ENCODE measurements around the gene ITGB8. TPM values are rescaled to one million over a fixed set of nuclear protein-coding genes. Genes with fewer than 3 reads are reported as not detected.

The ITGB8 gene
- total RNA-seq, 1 experiment from 2014 or later: 2.4 TPM

DNA sequence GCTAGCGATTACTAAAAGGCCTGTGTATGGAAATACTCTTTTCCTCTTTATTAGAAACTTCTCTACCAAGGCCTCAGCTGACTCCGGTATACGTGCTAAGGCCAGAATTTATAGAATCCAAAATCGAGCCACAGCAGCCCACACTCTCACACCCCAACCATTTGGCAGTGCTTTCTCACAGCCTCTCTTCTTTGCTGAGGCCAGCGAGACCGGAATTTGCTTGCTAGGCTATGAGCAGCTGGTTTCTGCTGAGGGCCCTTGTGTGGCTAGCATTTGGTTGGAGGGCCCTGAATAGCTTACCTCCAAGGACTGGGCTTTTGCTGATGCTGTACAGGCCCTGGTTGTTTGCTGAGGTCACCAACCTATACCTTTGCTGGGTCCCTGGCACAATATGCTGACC is 46.1 kb downstream of the ITGB8 start:
- Histone ChIP-seq H3K36me3 (ENCODE audit: control insufficient read depth in 1 of 2, insufficient read depth in 2 of 2, low read length in 2 of 2) (no peaks in the 10 kb centered on the region), H3K9me2 (ENCODE audit: insufficient read depth) (peaks cover 3% of the 10 kb centered on the region; the same call in 1 of the 2 replicates), H3K79me2 (ENCODE audit: insufficient read depth, low read length) (no peaks in the 10 kb centered on the region), H3K27ac (ENCODE audit: low read depth, low read length) (no peak overlapping the region), H3K27me3 (ENCODE audit: insufficient read depth, low read length) (no peaks in the 10 kb centered on the region), H3K4me2 (ENCODE audit: low read length) (no peak overlapping the region), H2AFZ (ENCODE audit: low read depth, low read length, poor library complexity, severe bottlenecking) (no peak overlapping the region), H3K4me1 (ENCODE audit: control insufficient read depth in 1 of 2, insufficient read depth in 2 of 2, low read length in 2 of 2) (no peaks in the 10 kb centered on the region), H4K20me1 (ENCODE audit: insufficient read depth) (no peaks in the 10 kb centered on the region), H3K9ac (ENCODE audit: low read length) (no peak overlapping the region), H3K4me3 (replicated peaks in 1 of 2; ENCODE audit: low read depth in 1 of 2, low read length in 2 of 2) (no peak overlapping the region), H3K9me3 (ENCODE audit: control insufficient read depth in 1 of 2, insufficient read depth in 1 of 2, low read depth in 1 of 2, low read length in 2 of 2) (no peaks in the 10 kb centered on the region)
- ATAC-seq (no peak), DNase-seq (ENCODE audit: low read depth, low spot score) (no peak)
- BruUV-seq (replicated peaks): no TSS peak
- intact Hi-C loops (cut with micrococcal nuclease): no loop called here
- ChIA-PET CTCF (no interaction called here), RAD21 (ENCODE audit: low non-redundant PET in 1 of 2, low total read pairs in 2 of 2, uncharacterized antibody in 2 of 2, unreplicated experiment in 2 of 2) (no interaction called here), POLR2A (no interaction called here)
- TF ChIP-seq TCF7L2 (IDR thresholded peaks at IDR 0.05; ENCODE audit: borderline replicate concordance, extremely low read depth, insufficient read depth, insufficient read length) (no peak), EZH2phosphoT487 (IDR thresholded peaks at IDR 0.05; ENCODE audit: borderline replicate concordance) (no peak), CEBPB (IDR thresholded peaks at IDR 0.05; ENCODE audit: low read depth) (no peak), JUND (IDR thresholded peaks at IDR 0.05) (no peak), ZFX (IDR thresholded peaks at IDR 0.05) (no peak), SP1 (IDR thresholded peaks at IDR 0.05; ENCODE audit: low read depth) (no peak), POLR2A (IDR thresholded peaks at IDR 0.05; ENCODE audit: borderline replicate concordance, extremely low read depth, insufficient read depth, insufficient read length) (no peak), ZNF274 (IDR thresholded peaks at IDR 0.05; ENCODE audit: low read depth, low read length) (no peak), YY1 (IDR thresholded peaks at IDR 0.05; ENCODE audit: extremely low read depth, insufficient replicate concordance, low read depth, low read length) (no peak), CBX3 (IDR thresholded peaks at IDR 0.05; ENCODE audit: low read depth) (no peak), EGR1 (IDR thresholded peaks at IDR 0.05; ENCODE audit: low read depth) (no peak), EZH2 (IDR thresholded peaks at IDR 0.05) (no peak)
- TF ChIP-seq, protein P1, sequence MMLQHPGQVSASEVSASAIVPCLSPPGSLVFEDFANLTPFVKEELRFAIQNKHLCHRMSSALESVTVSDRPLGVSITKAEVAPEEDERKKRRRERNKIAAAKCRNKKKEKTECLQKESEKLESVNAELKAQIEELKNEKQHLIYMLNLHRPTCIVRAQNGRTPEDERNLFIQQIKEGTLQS (IDR thresholded peaks at IDR 0.05): no peak
- TF ChIP-seq, protein P2, sequence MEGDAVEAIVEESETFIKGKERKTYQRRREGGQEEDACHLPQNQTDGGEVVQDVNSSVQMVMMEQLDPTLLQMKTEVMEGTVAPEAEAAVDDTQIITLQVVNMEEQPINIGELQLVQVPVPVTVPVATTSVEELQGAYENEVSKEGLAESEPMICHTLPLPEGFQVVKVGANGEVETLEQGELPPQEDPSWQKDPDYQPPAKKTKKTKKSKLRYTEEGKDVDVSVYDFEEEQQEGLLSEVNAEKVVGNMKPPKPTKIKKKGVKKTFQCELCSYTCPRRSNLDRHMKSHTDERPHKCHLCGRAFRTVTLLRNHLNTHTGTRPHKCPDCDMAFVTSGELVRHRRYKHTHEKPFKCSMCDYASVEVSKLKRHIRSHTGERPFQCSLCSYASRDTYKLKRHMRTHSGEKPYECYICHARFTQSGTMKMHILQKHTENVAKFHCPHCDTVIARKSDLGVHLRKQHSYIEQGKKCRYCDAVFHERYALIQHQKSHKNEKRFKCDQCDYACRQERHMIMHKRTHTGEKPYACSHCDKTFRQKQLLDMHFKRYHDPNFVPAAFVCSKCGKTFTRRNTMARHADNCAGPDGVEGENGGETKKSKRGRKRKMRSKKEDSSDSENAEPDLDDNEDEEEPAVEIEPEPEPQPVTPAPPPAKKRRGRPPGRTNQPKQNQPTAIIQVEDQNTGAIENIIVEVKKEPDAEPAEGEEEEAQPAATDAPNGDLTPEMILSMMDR (IDR thresholded peaks at IDR 0.05 in 2 of 3, conservative IDR thresholded peaks at IDR 0.05 in 1 of 3; ENCODE audit: borderline replicate concordance in 1 of 3, insufficient read depth in 1 of 3, low read depth in 2 of 3, low read length in 2 of 3): no peak
